GM23248 (cell line): ENCODE data around the gene ZC4H2.

Experiments used
- EZH2 ChIP-seq: fragments of 200-600 bp; sonication (generic); IDR thresholded peaks from 2 replicates; pipeline ENCODE4 v1.6.1; 2018; ENCODE audit warnings: antibody characterized with exemption, mild to moderate bottlenecking; ENCODE audit not compliant: insufficient read depth, poor library complexity, severe bottlenecking
- EZH2phosphoT487 ChIP-seq: fragments of 200-600 bp; sonication (generic); IDR thresholded peaks from 2 replicates; pipeline ENCODE4 v1.6.1; 2018; ENCODE audit warnings: antibody characterized with exemption, moderate library complexity, mild to moderate bottlenecking, low read depth; ENCODE audit not compliant: insufficient read depth

- TF ChIP-seq EZH2phosphoT487 (no peak), EZH2 (no peak)
Measured at GRCh38 chrX:64996805-64997204, 20.6 kb upstream of the ZC4H2 start.
